ENCODE results near the gene NUDT3.

DNA sequence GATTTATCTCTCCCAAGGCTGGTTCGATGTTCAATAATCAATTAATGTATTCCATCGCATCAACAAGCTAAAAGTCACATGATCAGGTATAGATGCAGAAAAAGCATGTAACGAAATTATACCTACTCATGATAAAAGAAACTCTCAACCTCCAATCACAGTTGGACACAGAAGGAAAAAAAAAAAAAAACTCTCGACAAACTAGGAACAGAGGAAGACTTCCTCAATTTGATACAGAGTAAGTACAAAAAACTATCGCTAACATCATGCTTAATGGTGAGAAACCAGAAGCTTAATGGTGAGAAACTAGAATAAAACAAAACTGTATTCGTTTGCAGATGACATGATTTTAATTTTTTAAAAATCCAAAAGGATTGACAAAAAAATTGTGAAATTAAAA, 81.7 kb downstream of the NUDT3 start:
- TF ChIP-seq, protein P1, sequence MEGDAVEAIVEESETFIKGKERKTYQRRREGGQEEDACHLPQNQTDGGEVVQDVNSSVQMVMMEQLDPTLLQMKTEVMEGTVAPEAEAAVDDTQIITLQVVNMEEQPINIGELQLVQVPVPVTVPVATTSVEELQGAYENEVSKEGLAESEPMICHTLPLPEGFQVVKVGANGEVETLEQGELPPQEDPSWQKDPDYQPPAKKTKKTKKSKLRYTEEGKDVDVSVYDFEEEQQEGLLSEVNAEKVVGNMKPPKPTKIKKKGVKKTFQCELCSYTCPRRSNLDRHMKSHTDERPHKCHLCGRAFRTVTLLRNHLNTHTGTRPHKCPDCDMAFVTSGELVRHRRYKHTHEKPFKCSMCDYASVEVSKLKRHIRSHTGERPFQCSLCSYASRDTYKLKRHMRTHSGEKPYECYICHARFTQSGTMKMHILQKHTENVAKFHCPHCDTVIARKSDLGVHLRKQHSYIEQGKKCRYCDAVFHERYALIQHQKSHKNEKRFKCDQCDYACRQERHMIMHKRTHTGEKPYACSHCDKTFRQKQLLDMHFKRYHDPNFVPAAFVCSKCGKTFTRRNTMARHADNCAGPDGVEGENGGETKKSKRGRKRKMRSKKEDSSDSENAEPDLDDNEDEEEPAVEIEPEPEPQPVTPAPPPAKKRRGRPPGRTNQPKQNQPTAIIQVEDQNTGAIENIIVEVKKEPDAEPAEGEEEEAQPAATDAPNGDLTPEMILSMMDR (conservative IDR thresholded peaks at IDR 0.05; ENCODE audit: low read depth in 2 of 2) = no peak
- TF ChIP-seq EZH2phosphoT487 (IDR thresholded peaks at IDR 0.05; ENCODE audit: unreplicated experiment) (no peak), EZH2 (IDR thresholded peaks at IDR 0.05; ENCODE audit: low read depth, unreplicated experiment) (no peak), POLR2AphosphoS5 (IDR thresholded peaks at IDR 0.05; ENCODE audit: low read depth) (no peak), CREB1 (CRISPR knock-in tag; IDR thresholded peaks at IDR 0.05; ENCODE audit: low read depth) (no peak)
- TF ChIP-seq, protein P2, sequence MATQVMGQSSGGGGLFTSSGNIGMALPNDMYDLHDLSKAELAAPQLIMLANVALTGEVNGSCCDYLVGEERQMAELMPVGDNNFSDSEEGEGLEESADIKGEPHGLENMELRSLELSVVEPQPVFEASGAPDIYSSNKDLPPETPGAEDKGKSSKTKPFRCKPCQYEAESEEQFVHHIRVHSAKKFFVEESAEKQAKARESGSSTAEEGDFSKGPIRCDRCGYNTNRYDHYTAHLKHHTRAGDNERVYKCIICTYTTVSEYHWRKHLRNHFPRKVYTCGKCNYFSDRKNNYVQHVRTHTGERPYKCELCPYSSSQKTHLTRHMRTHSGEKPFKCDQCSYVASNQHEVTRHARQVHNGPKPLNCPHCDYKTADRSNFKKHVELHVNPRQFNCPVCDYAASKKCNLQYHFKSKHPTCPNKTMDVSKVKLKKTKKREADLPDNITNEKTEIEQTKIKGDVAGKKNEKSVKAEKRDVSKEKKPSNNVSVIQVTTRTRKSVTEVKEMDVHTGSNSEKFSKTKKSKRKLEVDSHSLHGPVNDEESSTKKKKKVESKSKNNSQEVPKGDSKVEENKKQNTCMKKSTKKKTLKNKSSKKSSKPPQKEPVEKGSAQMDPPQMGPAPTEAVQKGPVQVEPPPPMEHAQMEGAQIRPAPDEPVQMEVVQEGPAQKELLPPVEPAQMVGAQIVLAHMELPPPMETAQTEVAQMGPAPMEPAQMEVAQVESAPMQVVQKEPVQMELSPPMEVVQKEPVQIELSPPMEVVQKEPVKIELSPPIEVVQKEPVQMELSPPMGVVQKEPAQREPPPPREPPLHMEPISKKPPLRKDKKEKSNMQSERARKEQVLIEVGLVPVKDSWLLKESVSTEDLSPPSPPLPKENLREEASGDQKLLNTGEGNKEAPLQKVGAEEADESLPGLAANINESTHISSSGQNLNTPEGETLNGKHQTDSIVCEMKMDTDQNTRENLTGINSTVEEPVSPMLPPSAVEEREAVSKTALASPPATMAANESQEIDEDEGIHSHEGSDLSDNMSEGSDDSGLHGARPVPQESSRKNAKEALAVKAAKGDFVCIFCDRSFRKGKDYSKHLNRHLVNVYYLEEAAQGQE (IDR thresholded peaks at IDR 0.05; ENCODE audit: unreplicated experiment) = no peak
